GM12872 (cell line): ENCODE data around the gene GAB1.

Experiments
- TF ChIP-seq, protein P1 (sequence below): IDR thresholded peaks from 3 replicates; pipeline ENCODE4 v1.5.1; 2011; ENCODE audit warnings: low read depth, mild to moderate bottlenecking, low read length, moderate library complexity; ENCODE audit not compliant: insufficient read depth

GAB1 gene

DNA sequence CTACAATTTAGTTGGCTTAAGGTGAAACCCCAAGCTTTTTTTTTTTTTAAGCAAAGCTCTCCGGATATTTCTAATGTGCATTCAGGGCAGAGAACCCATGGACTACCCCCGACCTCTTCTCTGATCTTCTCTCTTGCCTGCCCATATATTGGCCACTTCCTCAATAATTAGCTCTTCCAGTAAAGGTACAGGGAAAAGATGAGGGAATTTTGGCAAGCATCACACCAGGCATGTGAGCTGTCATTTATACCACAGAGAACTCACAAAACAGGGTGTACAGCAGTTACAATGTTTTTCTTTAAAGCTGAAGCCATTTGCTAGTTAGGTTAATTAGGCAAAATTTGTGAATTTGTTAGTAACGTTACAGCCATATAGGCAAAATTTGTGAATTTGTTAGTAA, 73.3 kb downstream of the GAB1 start:
- TF ChIP-seq, protein P1, sequence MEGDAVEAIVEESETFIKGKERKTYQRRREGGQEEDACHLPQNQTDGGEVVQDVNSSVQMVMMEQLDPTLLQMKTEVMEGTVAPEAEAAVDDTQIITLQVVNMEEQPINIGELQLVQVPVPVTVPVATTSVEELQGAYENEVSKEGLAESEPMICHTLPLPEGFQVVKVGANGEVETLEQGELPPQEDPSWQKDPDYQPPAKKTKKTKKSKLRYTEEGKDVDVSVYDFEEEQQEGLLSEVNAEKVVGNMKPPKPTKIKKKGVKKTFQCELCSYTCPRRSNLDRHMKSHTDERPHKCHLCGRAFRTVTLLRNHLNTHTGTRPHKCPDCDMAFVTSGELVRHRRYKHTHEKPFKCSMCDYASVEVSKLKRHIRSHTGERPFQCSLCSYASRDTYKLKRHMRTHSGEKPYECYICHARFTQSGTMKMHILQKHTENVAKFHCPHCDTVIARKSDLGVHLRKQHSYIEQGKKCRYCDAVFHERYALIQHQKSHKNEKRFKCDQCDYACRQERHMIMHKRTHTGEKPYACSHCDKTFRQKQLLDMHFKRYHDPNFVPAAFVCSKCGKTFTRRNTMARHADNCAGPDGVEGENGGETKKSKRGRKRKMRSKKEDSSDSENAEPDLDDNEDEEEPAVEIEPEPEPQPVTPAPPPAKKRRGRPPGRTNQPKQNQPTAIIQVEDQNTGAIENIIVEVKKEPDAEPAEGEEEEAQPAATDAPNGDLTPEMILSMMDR: no peak

DNA sequence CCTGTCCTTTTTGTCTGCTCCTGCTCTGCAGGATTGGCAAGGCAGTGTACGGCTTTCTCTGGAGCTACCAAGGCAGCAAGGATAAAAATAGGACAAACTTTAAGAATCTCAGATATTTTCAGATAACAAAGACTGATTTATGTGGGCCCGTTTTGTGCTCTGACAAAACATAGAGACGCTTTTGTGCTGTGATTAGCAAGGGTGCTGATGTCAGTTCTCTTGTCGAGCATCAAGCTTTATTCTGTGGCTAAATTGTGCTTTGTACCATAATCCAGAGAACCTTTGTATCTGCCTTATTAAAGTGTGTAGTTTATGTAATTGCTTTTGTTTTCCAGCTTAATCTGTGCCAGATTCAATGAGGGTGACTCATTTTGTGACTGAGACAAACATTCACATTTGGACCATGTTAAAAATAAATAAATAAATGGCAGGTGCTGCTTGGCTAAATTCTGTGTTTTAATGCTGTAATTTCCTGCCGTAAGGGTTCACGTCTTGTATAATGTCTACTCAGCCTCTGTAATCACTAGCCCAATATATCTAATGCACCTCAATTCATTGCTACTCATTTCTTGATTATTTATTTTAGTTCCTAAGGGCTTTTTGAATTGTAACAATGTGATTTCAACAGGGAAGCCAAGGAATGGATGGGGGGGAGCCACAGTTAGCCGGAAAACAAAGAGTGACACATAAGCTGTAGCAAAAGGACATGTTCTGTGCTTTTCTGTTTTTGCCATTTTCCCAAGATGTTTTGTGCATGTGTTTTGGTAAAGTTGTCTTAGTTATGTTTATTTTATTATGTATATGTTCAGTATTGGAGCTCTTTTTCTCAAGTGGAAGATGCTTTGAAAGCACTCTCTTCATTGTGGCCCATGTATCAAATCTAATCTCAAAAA, 75.1 kb downstream of the GAB1 start:
- TF ChIP-seq, protein P1: no peak

DNA sequence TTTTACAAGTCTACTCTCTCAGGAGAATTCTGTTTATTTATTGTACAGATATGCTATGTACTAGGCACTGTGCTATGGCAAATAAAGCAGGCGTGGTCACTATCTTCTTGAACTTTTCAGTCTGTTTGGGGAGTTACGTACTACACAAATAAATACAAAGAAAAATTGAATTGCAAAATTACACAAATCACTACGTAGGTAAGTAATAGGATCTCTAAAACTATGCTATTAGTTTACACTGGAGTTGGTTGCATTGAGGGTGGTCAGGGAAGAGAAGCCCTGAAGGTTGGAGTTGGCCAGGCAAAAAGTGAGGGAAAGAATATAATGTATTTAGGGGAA, 75.7 kb downstream of the GAB1 start:
- TF ChIP-seq, protein P1: no peak

DNA sequence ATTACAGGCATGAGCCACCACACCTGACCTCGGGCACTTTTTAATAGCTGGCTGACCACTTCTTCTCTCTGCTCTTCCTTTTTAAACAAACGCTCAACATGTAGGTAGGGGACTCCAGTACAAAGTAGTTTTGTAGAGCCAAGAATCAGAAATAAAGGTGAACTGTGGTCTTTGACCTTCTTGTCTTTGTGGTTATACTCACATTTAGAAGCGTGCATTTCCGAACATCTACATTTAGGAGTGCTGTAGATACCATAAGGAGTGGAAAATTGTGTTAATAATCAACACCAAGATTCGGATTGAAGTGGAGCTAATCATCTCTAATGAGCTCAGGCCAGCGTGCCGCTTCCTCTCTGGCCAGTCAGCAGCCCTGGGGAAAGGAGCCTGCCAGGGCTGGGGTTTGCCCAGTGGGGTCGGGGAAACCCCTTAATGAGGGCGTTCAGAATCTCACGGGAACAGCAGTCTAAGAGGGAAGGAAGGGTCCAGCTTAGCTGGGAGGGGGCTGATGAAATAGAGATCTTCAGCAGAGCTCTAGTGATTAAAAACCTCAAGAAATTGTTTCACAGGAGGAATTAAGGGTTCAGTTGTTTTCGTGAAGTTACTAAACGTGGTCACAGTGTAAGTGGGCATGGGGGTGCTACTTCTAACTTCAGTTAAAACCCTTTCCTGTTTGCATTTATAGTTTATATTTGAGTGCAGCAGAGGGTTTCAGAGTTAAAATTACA, 81.2 kb downstream of the GAB1 start:
- TF ChIP-seq, protein P1: no peak

DNA sequence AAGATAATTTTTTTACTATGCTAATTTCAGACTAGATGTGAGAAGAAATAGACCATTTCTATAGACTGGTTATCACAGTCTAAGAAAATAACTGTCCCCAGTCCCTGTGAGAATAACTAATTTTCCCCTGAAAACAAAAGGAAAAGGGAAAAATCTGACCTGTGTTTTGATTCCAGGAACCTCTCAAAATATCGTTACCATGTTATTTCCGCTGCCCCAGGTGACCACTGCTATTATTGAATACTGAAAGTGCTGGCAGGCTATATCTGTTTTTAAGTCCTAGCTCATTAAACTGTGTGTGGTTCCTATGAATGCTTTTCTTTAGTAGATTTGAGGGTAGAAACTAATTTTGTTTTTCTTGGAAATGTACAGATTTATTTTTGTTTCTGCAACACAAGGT, 83.6 kb downstream of the GAB1 start:
- TF ChIP-seq, protein P1: no peak

DNA sequence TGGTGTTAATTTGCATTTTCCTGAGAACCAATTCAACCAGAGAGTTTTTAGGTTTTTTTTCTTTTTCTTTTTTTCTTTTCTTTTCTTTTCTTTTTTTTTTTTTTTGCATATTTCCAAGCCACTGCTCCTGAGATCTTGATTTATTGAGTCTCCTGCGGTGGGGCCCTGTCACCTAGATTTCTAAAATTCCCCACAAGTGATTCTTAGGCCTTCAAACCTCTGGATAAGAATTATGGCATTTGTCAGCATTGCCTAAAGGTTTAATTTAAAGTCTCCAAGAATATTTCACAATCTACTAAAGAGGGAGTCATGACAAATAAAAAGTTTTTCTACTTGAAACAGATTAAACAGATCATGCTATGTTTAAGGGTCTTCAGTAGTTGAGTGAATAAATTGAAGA, 84.9 kb downstream of the GAB1 start:
- TF ChIP-seq, protein P1: no peak

DNA sequence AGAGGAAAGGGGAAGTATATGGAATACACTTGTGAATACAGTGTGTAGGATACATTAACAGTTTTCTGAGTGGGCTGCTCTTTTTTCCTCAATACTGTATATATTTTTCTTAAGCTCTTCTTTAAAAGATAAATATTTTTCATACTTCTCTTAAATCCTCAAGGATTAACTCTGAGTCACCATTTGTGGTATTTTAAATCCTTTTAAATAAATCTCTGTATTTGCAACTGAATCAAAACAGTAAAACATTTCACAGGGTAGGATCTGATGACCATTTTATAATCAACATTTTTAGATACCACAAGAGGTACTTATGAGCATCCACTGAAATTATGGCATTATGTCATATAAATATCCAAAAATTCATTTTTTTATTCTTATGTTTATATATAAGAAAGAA, 87.6 kb downstream of the GAB1 start:
- TF ChIP-seq, protein P1: no peak
